ENCODE data around the gene SEC22C. TPM values are rescaled to one million over a fixed set of nuclear protein-coding genes. Genes with fewer than 3 reads are reported as not detected.

SEC22C gene
- total RNA-seq, 4 donors from 2014 or later, result 20.5 to 35.6 (median 30.8) TPM

DNA sequence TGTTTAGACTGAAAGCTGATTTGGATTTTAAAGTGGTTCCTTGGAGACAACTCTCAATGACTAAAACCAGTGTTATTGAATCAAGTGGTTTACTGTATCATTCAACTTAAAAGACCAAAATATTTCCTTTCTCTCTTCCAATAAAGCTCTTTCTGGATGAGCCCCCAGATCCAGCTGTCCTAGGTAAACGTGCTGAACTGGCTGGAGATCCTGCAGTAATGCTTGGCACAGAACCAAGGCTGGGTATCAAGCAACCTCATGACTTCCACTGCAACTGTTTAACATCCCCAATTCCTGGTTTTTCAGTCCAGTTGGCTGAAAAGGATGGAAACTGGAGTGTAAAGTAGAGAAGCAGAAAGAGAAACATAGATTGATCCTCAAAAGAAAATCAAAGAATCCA is 28.9 kb downstream of the SEC22C start:
- H3K4me3 ChIP-seq (ENCODE audit: low read depth, poor library complexity, severe bottlenecking), result no peak overlapping the region
- 17 to 32% methylated on average over 1 of the region's 1 CpG for WGBS, 2 donors
- no peak for TF ChIP-seq POLR2A (IDR thresholded peaks at IDR 0.05)
- TF ChIP-seq, protein P1, sequence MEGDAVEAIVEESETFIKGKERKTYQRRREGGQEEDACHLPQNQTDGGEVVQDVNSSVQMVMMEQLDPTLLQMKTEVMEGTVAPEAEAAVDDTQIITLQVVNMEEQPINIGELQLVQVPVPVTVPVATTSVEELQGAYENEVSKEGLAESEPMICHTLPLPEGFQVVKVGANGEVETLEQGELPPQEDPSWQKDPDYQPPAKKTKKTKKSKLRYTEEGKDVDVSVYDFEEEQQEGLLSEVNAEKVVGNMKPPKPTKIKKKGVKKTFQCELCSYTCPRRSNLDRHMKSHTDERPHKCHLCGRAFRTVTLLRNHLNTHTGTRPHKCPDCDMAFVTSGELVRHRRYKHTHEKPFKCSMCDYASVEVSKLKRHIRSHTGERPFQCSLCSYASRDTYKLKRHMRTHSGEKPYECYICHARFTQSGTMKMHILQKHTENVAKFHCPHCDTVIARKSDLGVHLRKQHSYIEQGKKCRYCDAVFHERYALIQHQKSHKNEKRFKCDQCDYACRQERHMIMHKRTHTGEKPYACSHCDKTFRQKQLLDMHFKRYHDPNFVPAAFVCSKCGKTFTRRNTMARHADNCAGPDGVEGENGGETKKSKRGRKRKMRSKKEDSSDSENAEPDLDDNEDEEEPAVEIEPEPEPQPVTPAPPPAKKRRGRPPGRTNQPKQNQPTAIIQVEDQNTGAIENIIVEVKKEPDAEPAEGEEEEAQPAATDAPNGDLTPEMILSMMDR (IDR thresholded peaks at IDR 0.05), result no peak
- intact Hi-C loops (cut with DNase I; ENCODE audit: low total_unique reads), result no loop called here
- no peak for DNase-seq (ENCODE audit: low spot score in 2 of 2)

- WGBS, 2 donors, result 48 to 82% methylated on average over 1 of the region's 1 CpG
- H3K4me3 ChIP-seq (ENCODE audit: low read depth, poor library complexity, severe bottlenecking), result no peak overlapping the region
- no peak for DNase-seq (ENCODE audit: low spot score in 2 of 2)
- intact Hi-C loops (cut with DNase I; ENCODE audit: low total_unique reads), result no loop called here
- no peak for TF ChIP-seq POLR2A (IDR thresholded peaks at IDR 0.05)
- TF ChIP-seq, protein P1 (IDR thresholded peaks at IDR 0.05), result no peak
Measured at GRCh38 chr3:42550250-42550649, 31.5 kb downstream of the SEC22C start.

DNA sequence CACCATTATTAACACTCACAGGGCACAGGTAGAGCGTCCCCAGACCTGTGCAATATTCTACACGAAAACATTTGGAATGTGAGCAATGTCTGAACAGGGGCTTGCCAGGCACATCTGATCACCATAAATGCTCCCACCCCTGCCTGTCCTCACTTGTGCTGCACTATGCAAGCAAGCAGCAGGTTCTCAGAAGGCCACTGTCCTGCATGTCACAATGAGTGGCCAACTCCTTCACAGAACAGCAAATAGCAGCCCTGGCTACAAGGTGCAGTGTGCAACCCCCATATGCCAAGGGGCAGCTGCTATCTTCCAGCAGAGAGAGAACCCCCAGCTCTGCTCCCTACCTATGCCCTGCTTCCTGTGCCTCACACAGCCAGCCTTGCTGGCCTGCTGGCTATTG is 32.6 kb downstream of the SEC22C start:
- 79 to 81% methylated on average over 2 of the region's 2 CpGs for WGBS, 2 donors

GRCh38 chr3:42547401-42547945 is 34.3 kb downstream of the SEC22C start:
- TF ChIP-seq, protein P1 (IDR thresholded peaks at IDR 0.05), result peak in 1 of 3 donors; percentile 63
- TF ChIP-seq POLR2A (IDR thresholded peaks at IDR 0.05), result no peak
- H3K4me3 ChIP-seq (ENCODE audit: low read depth, poor library complexity, severe bottlenecking), result no peak overlapping the region
- 37% methylated on average over 5 to 7 of the region's 7 CpGs for WGBS, 2 donors
- peak; percentile 50 to 95 for DNase-seq (ENCODE audit: low spot score in 2 of 2)
- intact Hi-C loops (cut with DNase I; ENCODE audit: low total_unique reads), result no loop called here

More for the DNA sequence above, 32.6 kb downstream of the SEC22C start:
- no peak for TF ChIP-seq POLR2A (IDR thresholded peaks at IDR 0.05)
- TF ChIP-seq, protein P1 (IDR thresholded peaks at IDR 0.05), result no peak
- no peak overlapping the region for H3K4me3 ChIP-seq (ENCODE audit: low read depth, poor library complexity, severe bottlenecking)
- intact Hi-C loops (cut with DNase I; ENCODE audit: low total_unique reads), result no loop called here
- peak in 1 of 2 donors; percentile 50 for DNase-seq (ENCODE audit: low spot score in 2 of 2)

DNA sequence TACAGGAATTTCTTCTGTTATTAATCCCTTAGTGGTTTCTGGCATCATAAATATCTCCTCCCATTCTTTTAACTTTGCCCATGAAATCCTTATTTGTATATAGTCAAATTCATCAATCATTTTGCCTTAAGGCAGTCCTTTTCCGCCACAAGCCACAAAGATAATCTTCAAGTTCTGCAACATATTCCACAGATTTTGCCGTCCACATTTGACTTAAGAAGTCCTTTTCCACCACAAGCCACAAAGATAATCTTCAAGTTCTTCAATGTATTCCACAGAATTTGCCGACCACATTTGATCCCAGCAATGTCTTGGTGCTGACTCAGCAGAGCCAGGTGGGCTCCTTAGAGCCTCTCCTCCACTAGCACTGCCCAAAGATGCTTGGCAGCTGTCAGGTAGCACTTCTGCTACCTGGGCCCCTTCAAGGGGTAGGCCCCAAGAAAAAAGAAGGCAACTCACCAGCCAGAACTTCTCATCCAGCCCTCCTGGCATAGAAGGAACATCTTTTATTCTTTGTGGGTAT is 35.0 kb downstream of the SEC22C start:
- intact Hi-C loops (cut with DNase I; ENCODE audit: low total_unique reads), result no loop called here
- TF ChIP-seq POLR2A (IDR thresholded peaks at IDR 0.05), result no peak
- TF ChIP-seq, protein P1 (IDR thresholded peaks at IDR 0.05), result no peak
- DNase-seq (ENCODE audit: low spot score in 2 of 2), result peak in 1 of 2 donors; percentile 34
- 72 to 81% methylated on average over 3 of the region's 3 CpGs for WGBS, 2 donors
- no peak overlapping the region for H3K4me3 ChIP-seq (ENCODE audit: low read depth, poor library complexity, severe bottlenecking)
